Measurements from ENCODE around the gene SLC25A43. TPM values are rescaled to one million over a fixed set of nuclear protein-coding genes. Genes with fewer than 3 reads are reported as not detected.

SLC25A43 gene
- total RNA-seq, 2 experiments from 2014 or later = 0.91 to 1.0 TPM

DNA sequence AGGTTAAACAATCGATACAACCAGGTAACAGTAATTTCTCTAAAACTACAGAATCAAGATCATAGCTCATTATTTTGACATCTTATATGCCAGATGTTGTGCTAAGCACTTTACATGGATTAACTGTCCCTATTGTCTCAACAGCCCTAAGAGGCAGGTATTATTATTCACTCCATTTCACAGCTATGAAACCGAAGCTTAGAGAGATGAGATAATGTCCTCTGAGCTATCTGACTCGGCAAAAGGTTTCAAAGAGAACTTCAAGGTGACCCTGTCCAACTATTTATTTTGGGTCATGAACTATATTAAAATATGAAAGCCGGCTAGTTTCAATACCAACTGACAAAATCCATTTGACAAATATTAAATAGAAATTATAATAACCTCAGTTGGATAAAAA, 79.4 kb downstream of the SLC25A43 start:
- H3K4me1 Mint-ChIP-seq (ENCODE audit: low read depth) = peaks cover 10% of the 10 kb centered on the region
- H3K4me3 Mint-ChIP-seq = no peak overlapping the region
- no peak for ATAC-seq (ENCODE audit: poor library complexity)
- no peaks in the 10 kb centered on the region for H3K36me3 Mint-ChIP-seq (ENCODE audit: low read depth)
- H3K4me3 ChIP-seq (ENCODE audit: low read length) = no peak overlapping the region
- no peaks in the 10 kb centered on the region for H3K27me3 ChIP-seq (ENCODE audit: control insufficient read depth in 1 of 2, insufficient read depth in 2 of 2, low read length in 2 of 2)
- no peaks in the 10 kb centered on the region for H3K27me3 Mint-ChIP-seq
- POLR2A ChIA-PET = no interaction called here
- TF ChIP-seq, protein P1, sequence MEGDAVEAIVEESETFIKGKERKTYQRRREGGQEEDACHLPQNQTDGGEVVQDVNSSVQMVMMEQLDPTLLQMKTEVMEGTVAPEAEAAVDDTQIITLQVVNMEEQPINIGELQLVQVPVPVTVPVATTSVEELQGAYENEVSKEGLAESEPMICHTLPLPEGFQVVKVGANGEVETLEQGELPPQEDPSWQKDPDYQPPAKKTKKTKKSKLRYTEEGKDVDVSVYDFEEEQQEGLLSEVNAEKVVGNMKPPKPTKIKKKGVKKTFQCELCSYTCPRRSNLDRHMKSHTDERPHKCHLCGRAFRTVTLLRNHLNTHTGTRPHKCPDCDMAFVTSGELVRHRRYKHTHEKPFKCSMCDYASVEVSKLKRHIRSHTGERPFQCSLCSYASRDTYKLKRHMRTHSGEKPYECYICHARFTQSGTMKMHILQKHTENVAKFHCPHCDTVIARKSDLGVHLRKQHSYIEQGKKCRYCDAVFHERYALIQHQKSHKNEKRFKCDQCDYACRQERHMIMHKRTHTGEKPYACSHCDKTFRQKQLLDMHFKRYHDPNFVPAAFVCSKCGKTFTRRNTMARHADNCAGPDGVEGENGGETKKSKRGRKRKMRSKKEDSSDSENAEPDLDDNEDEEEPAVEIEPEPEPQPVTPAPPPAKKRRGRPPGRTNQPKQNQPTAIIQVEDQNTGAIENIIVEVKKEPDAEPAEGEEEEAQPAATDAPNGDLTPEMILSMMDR (IDR thresholded peaks at IDR 0.05) = no peak
- intact Hi-C loops (cut with DNase I, micrococcal nuclease) = no loop called here
- H3K9me3 ChIP-seq (ENCODE audit: control insufficient read depth in 1 of 2, insufficient read depth in 1 of 2, low read length in 2 of 2) = no peaks in the 10 kb centered on the region
- no peak overlapping the region for H3K27ac Mint-ChIP-seq
- no peak overlapping the region for H3K27ac ChIP-seq (ENCODE audit: low read depth in 1 of 2, low read length in 2 of 2)
- DNase-seq = no peak
- H3K4me1 ChIP-seq (ENCODE audit: insufficient read depth, low read length) = peaks cover 13% of the 10 kb centered on the region
- CTCF ChIA-PET = interaction anchor here (0.7 to 1.6 kb wide), 3 partner anchors 9 to 119 kb away, joined by 3 to 5 read pairs (median 3); no protein-coding TSS in a partner anchor
- no peaks in the 10 kb centered on the region for H3K9me3 Mint-ChIP-seq
- H3K36me3 ChIP-seq (ENCODE audit: insufficient read depth, low read length) = no peaks in the 10 kb centered on the region

DNA sequence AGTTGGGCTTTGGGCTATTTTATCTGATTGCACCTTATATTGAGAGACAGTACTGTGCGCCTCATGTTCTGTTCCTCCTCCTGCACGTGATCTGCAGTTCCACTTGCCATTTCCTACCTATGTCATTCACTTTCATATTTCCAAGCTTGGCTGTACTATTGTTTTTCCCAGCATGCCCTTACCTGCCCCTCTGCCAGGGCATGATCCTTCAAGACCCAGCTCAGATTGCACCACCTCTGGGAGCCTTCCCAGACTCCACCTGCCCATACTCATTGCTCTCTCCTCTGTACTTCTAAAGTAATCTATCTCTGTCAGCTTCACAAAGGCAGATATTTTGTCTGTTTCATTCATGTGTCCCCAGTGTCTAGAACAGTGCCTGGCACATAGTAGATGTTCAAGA, 80.7 kb downstream of the SLC25A43 start:
- ATAC-seq (ENCODE audit: poor library complexity) = no peak
- POLR2A ChIA-PET = no interaction called here
- no peaks in the 10 kb centered on the region for H3K9me3 Mint-ChIP-seq

DNA sequence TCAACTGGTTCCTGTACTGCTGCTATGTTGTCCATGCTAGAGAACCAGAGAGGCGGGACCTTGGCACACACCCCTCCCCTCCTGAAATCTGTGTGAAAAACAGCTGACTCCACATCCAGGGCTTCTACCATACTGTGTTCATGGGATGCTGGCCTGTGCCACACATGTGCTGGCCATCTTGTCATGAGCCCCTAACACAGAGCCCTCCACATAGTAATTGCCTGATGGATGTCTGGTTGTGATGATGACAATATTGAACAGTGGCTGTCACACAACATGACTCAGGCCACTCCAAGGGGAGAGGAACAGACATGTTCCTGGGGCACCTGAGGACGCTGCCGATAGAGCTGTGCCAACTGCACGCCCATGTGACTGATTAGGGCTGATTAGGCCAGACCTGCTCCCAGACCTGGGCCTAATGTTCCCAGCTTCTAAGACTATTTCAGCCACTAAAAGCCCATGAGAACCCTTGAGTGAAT, 82.2 kb downstream of the SLC25A43 start:
- Mint-ChIP-seq H3K27ac (no peak overlapping the region), H3K4me1 (ENCODE audit: low read depth) (peaks cover 10% of the 10 kb centered on the region), H3K9me3 (no peaks in the 10 kb centered on the region), H3K36me3 (ENCODE audit: low read depth) (no peaks in the 10 kb centered on the region), H3K4me3 (no peak overlapping the region), H3K27me3 (no peaks in the 10 kb centered on the region)
- no peak for DNase-seq
- Histone ChIP-seq H3K36me3 (ENCODE audit: insufficient read depth, low read length) (no peaks in the 10 kb centered on the region), H3K27ac (ENCODE audit: low read depth in 1 of 2, low read length in 2 of 2) (no peak overlapping the region), H3K4me1 (ENCODE audit: insufficient read depth, low read length) (peaks cover 13% of the 10 kb centered on the region), H3K27me3 (ENCODE audit: control insufficient read depth in 1 of 2, insufficient read depth in 2 of 2, low read length in 2 of 2) (no peaks in the 10 kb centered on the region), H3K9me3 (ENCODE audit: control insufficient read depth in 1 of 2, insufficient read depth in 1 of 2, low read length in 2 of 2) (no peaks in the 10 kb centered on the region), H3K4me3 (ENCODE audit: low read length) (no peak overlapping the region)
- ChIA-PET POLR2A (no interaction called here), CTCF (interaction anchor here (0.5 to 3.2 kb wide), 2 partner anchors 12 to 48 kb away, joined by 3 to 14 read pairs; partner anchors contain the start of gene SLC25A5)
- ATAC-seq (ENCODE audit: poor library complexity) = no peak
- TF ChIP-seq, protein P1 (IDR thresholded peaks at IDR 0.05) = no peak
- intact Hi-C loops (cut with DNase I, micrococcal nuclease) = loop anchor here in 1 of 2 experiments (5.0 kb wide), 1 partner anchor 371 kb away; the partner anchor contains the start of gene UPF3B

More for the DNA sequence above, 80.7 kb downstream of the SLC25A43 start:
- Mint-ChIP-seq H3K4me3 (no peak overlapping the region), H3K36me3 (ENCODE audit: low read depth) (no peaks in the 10 kb centered on the region), H3K27me3 (no peaks in the 10 kb centered on the region), H3K4me1 (ENCODE audit: low read depth) (peaks cover 10% of the 10 kb centered on the region), H3K27ac (no peak overlapping the region)
- no peak overlapping the region for H3K4me3 ChIP-seq (ENCODE audit: low read length)
- H3K4me1 ChIP-seq (ENCODE audit: insufficient read depth, low read length) = peaks cover 13% of the 10 kb centered on the region
- DNase-seq = no peak
- H3K27me3 ChIP-seq (ENCODE audit: control insufficient read depth in 1 of 2, insufficient read depth in 2 of 2, low read length in 2 of 2) = no peaks in the 10 kb centered on the region
- H3K9me3 ChIP-seq (ENCODE audit: control insufficient read depth in 1 of 2, insufficient read depth in 1 of 2, low read length in 2 of 2) = no peaks in the 10 kb centered on the region
- H3K36me3 ChIP-seq (ENCODE audit: insufficient read depth, low read length) = no peaks in the 10 kb centered on the region
- intact Hi-C loops (cut with DNase I, micrococcal nuclease) = loop anchor here in 1 of 2 experiments (5.0 kb wide), 1 partner anchor 372 kb away; the partner anchor contains the start of gene UPF3B
- TF ChIP-seq, protein P1 (IDR thresholded peaks at IDR 0.05) = no peak
- CTCF ChIA-PET = no interaction called here
- no peak overlapping the region for H3K27ac ChIP-seq (ENCODE audit: low read depth in 1 of 2, low read length in 2 of 2)

Data from CD4-positive, alpha-beta T cell (primary cell).